ENCODE data around the gene RPS18.

- TF ChIP-seq CTCF (IDR thresholded peaks at IDR 0.05) (no peak), POLR2A (IDR thresholded peaks at IDR 0.05) (no peak)
Observed at GRCh38 chr6:33271117-33271467, 783 bp upstream of the RPS18 start.
